ENCODE measurements around the gene PRM2.

The PRM2 gene

DNA sequence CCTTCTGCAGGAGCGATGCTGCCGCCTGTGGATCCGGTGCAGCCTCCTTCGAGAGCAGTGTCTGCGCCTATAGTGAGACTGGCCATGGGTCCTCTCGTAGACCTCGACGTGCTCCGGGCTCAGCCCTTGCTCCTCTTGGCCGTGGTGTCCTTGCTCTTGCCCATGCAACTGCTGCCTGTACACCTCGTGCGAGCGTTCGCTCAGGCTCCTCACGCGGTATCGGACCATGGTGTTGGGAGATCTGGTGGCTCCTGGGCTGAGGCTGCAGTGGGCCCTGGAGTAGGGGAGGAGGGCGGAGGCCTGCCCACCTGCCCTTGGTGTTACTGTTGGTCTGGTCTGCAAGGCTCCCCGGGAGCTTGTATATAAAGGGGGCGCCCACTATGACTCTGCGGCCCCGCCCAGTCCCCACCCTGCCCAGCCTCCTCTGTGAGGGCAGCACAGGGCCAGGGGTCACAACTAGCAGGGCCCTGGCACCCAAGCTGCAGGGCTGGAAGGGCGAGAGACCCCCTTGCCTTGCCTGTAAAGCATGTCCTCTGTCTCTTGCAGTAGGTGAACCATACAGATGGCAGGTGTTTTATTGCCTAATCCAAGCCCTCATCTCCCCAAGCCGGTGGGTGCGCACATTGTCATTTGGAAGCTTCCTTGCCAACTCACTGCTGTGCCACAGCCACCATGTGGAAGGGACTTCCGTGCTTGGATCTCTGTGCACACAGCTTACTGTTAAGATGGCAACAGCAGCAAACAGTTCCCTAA is at the start of gene PRM2:
Gene PRM2 (minus strand): TSS at position 338 of the 753 bp plus-strand sequence. CDS start 110 bp downstream, at position 228.
- no peak for DNase-seq (ENCODE audit: low spot score)

- DNase-seq (ENCODE audit: low spot score): peak; percentile 40
Observed at GRCh38 chr16:11325404-11326083, 49.3 kb upstream of the PRM2 start.

DNA sequence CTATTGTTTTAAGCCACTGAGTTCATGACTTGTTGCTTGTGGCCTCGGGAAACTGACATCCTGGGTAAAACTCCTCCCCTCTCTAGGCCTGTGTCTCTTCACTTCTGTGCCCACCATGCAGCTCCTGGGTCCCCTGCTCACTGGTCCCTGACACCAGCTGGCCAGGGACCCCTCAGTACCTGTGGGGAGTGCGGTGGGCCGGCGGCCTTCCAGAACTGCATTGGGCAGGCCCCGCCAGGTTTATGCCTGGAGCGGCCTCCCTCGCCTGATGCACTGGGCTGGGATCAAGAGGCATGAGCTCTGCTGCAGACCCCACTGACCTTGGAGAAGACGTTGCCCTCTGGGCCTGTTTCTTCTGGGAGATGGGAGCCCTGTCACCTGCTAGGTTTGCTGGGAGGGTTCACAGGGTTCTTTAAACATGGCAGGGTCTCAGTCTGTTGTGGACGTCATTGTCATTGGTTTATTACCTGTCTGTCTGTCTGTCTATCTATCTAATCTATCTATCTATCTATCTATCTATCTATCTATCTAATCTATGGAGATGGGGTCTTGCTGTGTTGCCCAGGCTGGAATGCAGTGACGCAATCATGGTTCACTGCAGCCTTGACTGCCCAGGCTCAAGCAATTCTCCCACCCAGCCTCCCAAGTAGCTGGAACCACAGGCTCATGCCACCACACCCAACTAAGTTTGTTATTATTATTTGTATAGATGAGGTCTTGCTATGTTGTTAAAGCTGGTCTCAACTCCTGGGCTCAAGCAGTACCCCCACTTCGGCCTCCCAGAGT is 47.5 kb upstream of the PRM2 start:
- no peak for DNase-seq (ENCODE audit: low spot score)

DNA sequence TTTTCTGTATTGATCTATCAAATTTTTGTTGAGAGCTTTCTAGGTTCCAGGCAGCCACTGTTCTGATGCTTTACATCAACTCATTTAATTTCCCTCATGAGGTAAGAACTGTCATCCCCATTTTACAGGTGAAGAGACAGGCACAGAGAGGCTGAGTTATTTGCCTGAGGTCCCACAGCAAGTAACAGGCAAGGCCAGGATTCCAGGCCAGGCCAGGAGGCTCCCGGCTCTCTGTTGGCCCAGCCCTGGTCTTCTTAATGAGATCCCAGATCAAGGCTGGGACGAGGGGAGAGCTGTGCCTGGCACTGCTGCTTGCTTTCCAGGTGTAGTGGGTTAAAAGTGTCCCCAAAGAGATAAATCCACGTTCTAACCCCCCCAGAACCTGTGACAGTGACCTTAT is 46.5 kb upstream of the PRM2 start:
- no peak for DNase-seq (ENCODE audit: low spot score)

GRCh38 chr16:11321662-11322061 is 45.4 kb upstream of the PRM2 start:
- DNase-seq (ENCODE audit: low spot score): no peak

- DNase-seq (ENCODE audit: low spot score): no peak
Observed at GRCh38 chr16:11320170-11320569, 43.9 kb upstream of the PRM2 start.

DNA sequence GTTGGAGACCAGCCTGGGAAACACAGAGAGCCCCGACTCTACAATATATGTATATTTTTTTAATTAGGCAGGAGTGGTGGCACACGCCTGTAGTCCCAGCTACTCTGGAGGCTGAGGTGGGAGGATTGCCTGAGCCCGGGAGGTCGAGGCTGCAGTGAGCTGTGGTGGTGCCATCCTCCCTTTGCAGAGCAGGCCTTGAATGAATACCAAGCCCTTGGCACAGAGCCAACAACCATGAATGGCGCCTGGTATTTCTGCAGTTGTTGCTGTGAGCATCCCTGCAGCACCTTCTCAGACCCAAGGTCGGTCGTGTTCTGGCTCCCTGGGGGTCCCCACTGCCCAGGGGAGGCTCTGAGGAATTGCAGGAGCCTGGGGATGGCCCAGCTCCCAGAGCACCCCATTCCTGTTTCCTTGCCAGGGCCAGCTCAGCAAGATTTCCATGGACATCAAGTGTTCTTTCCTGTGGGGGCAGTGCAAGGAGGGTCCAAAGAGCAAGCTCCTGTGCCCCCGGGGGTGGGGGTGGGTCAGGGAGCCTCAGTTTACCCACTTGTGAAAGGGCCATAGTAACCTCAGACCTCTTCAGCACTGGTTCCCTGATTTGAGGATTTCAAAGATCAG is 43.4 kb upstream of the PRM2 start:
- peak; percentile 48 for DNase-seq (ENCODE audit: low spot score)

DNA sequence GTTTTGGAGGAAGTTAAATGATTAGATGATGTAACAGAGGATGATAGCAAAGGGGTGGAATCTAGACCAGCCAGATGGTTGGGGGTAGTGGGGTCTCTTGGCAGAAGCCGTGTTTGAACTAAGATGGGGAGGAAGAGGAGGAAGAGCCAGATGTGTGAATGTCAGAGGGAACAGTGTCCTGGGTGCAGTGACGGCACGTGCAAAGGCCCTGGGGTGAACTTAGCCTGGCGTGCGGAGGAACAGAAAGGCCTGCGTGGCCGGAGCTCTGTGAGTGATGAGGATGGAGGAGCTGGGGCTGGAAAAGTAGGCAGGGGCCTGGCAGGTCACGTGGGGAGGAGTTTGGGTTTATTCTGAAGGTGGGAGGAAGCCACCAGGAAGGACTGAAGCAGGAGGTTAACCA is 42.5 kb upstream of the PRM2 start:
- DNase-seq (ENCODE audit: low spot score): no peak

DNA sequence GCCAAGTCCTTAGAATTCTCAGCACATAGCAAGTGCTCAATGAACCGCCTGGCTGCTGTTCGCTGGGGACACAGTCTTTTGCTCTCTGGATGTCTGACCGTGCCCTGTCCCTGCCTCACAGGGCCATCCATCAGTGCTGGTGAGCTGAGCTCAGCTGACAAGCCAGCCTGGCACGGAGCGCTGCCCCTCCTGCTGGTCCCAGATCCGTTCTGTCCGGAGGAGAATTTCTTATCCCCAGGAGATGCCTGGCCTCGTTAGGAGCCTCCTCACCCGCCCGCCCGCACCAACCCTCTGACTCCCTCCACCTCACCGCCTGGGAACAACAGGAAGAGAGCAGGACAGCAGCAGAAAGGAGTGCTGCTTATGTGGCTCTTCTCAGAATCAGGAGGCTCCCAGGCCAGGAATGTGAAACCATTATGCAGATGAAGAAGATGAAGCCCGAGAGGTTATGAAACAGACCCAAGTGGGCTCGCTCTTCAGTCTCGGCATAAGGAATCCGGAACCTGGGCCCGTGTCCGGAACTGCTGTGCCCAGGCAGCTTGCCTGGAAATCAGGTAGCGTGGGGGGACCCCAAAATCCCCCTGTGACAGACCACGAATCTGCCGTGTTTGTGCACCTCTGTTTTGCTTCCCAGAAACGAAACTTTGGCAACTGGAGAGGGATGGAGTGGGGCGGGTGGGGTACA is 40.2 kb upstream of the PRM2 start:
- DNase-seq (ENCODE audit: low spot score): no peak

- DNase-seq (ENCODE audit: low spot score): no peak
Observed at GRCh38 chr16:11315510-11315909, 39.2 kb upstream of the PRM2 start.

- no peak for DNase-seq (ENCODE audit: low spot score)
Observed at GRCh38 chr16:11314309-11314894, 38.1 kb upstream of the PRM2 start.

GRCh38 chr16:11313493-11314308 is 37.4 kb upstream of the PRM2 start:
- DNase-seq (ENCODE audit: low spot score): no peak

DNA sequence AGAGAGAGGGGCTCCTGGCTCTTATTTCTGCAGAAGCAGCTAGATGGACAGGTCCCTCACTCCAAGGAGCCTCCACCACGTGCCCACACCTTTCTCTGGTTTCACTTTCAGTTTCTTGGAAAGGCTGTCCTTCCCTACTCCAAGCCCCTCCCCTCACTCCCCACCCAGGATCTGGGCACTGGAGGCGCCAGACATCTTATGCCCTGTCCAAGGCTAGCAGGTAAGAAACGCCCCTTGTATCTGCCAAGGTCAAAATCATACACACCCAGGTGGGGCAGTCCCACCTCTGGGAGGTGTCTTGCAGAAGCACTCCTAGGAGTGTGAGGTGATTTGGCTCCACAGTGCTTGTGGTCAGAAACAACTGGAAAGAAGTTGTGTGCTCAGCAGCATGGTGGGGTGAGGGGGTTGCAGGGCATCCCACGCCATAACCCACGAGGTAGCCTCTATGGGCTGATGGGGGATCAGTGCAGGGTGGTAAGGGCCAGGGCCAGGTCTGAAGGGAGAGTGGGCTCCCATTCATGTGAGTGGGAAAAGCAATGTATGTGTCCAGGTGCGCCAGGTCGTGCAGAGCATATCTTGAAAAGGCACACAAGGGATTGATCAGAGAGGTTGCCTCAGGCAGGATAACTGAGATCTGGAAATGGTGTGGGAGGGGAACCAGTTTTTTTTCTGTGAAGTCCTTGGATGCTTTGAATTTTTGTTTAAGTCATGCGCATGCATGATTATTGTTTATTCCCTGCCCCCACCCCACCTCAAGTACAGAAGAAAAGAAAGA is 36.6 kb upstream of the PRM2 start:
- no peak for DNase-seq (ENCODE audit: low spot score)

GRCh38 chr16:11310997-11311561 is 34.8 kb upstream of the PRM2 start:
- DNase-seq (ENCODE audit: low spot score): peak; percentile 82

- DNase-seq (ENCODE audit: low spot score): no peak
Observed at GRCh38 chr16:11310634-11310977, 34.3 kb upstream of the PRM2 start.

- DNase-seq (ENCODE audit: low spot score): peak; percentile 90
Observed at GRCh38 chr16:11309895-11310633, 33.8 kb upstream of the PRM2 start.

DNA sequence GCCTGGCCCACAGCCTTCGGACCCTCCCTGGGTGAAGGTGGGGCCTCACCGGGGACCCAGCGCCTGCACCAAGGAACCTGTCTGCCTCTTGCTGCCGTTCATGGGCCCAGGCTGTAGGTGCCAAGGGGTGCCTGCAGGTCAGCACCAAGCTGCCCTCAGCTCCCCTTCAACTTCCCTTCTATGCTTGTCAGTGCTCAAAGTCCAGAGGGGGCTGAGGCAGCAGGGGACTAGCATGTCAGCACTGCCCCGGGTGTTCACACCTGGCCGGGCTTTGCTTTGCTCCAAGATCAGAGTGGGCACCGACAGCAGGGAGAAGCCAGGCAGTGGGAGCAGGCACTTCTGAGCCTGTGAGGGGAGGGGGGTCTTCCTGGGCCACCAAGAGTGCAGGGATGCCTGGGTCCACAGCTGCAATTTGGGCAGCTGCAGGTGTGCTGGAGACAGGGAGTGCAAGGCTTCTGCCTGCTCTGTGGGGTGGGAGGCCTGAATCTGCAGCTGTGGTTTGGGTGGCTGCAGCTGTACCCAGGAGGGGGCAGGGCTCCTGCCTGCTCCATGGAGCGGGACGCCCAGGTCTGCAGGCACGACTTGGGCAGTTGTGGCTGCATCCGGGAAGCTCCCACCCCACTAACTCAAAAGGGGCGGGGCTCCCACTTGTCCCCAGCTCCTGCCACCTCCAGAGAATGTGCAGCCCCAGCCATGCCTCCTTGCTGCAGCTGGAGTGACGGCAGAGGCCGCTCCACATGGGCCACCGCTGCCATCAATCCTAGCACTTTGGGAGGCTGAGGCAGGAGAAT is 32.4 kb upstream of the PRM2 start:
- DNase-seq (ENCODE audit: low spot score): peak; percentile 94
